ENCODE results near the gene MYBPHL. TPM values are rescaled to one million over a fixed set of nuclear protein-coding genes. Genes with fewer than 3 reads are reported as not detected.

The MYBPHL gene
- total and polyA plus RNA-seq, 2 experiments from 2014 or later: not detected

GRCh38 chr1:109252893-109253802 is 53.7 kb downstream of the MYBPHL start:
- Histone ChIP-seq H2AFZ (no peak overlapping the region), H3K9me2 (ENCODE audit: insufficient read depth) (no peaks in the 10 kb centered on the region), H3K4me2 (peak overlapping the region; percentile 64; the same call in 1 of the 2 replicates), H3K27me3 (ENCODE audit: insufficient read depth) (peaks cover 7% of the 10 kb centered on the region), H3K4me3 (peak overlapping the region; percentile 26; the same call in 1 of the 2 replicates), H4K20me1 (replicated peaks; ENCODE audit: insufficient read depth) (no peaks in the 10 kb centered on the region; the same call in 1 of the 2 replicates), H3K4me1 (ENCODE audit: insufficient read depth) (peaks cover 39% of the 10 kb centered on the region), H3K27ac (ENCODE audit: low read depth) (0 out of 2 replicates have a peak overlapping the region, but pooled peaks have one; percentile 14), H3K79me2 (replicated peaks; ENCODE audit: insufficient read depth) (peaks cover 19% of the 10 kb centered on the region; the same call in 1 of the 2 replicates), H3K36me3 (ENCODE audit: insufficient read depth) (no peaks in the 10 kb centered on the region), H3F3A (replicated peaks; ENCODE audit: low read depth) (no peaks in the 10 kb centered on the region)
- peaks cover 28% of the 10 kb centered on the region for H3K4me1 Mint-ChIP-seq
- H3K4me3 Mint-ChIP-seq: 0 out of 3 replicates have a peak overlapping the region, but pooled peaks have one; percentile 10
- DNase-seq (ENCODE audit: low spot score): no peak
- TF ChIP-seq EZH2phosphoT487 (IDR thresholded peaks at IDR 0.05; ENCODE audit: unreplicated experiment): no peak
- no peak for TF ChIP-seq JUNB (IDR thresholded peaks at IDR 0.05; ENCODE audit: unreplicated experiment)
- TF ChIP-seq STAT1 (IDR thresholded peaks at IDR 0.05; ENCODE audit: unreplicated experiment): no peak
- no peak for TF ChIP-seq NANOG (IDR thresholded peaks at IDR 0.05; ENCODE audit: borderline replicate concordance)
- TF ChIP-seq CTCF (conservative IDR thresholded peaks at IDR 0.05; ENCODE audit: low read depth in 2 of 2): no peak
- no peak for TF ChIP-seq CREB1 (CRISPR knock-in tag; IDR thresholded peaks at IDR 0.05; ENCODE audit: low read depth)
- TF ChIP-seq POLR2AphosphoS5 (IDR thresholded peaks at IDR 0.05; ENCODE audit: low read depth): no peak
- TF ChIP-seq, protein P1, sequence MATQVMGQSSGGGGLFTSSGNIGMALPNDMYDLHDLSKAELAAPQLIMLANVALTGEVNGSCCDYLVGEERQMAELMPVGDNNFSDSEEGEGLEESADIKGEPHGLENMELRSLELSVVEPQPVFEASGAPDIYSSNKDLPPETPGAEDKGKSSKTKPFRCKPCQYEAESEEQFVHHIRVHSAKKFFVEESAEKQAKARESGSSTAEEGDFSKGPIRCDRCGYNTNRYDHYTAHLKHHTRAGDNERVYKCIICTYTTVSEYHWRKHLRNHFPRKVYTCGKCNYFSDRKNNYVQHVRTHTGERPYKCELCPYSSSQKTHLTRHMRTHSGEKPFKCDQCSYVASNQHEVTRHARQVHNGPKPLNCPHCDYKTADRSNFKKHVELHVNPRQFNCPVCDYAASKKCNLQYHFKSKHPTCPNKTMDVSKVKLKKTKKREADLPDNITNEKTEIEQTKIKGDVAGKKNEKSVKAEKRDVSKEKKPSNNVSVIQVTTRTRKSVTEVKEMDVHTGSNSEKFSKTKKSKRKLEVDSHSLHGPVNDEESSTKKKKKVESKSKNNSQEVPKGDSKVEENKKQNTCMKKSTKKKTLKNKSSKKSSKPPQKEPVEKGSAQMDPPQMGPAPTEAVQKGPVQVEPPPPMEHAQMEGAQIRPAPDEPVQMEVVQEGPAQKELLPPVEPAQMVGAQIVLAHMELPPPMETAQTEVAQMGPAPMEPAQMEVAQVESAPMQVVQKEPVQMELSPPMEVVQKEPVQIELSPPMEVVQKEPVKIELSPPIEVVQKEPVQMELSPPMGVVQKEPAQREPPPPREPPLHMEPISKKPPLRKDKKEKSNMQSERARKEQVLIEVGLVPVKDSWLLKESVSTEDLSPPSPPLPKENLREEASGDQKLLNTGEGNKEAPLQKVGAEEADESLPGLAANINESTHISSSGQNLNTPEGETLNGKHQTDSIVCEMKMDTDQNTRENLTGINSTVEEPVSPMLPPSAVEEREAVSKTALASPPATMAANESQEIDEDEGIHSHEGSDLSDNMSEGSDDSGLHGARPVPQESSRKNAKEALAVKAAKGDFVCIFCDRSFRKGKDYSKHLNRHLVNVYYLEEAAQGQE (IDR thresholded peaks at IDR 0.05; ENCODE audit: unreplicated experiment): no peak
- no peak for TF ChIP-seq ZNF462 (CRISPR knock-in tag; IDR thresholded peaks at IDR 0.05)
- TF ChIP-seq ZNF331 (CRISPR knock-in tag; IDR thresholded peaks at IDR 0.05; ENCODE audit: low read depth): no peak
- no peak for TF ChIP-seq ETS1 (IDR thresholded peaks at IDR 0.05)
- no peak for TF ChIP-seq ZNF114 (CRISPR knock-in tag; IDR thresholded peaks at IDR 0.05)
- no peak for TF ChIP-seq EZH2 (IDR thresholded peaks at IDR 0.05; ENCODE audit: low read depth, unreplicated experiment)
- peak overlapping the region; percentile 82; the same call in 1 of the 2 replicates for H3K27ac Mint-ChIP-seq
- no peak for ATAC-seq
- H3K36me3 Mint-ChIP-seq (ENCODE audit: low read depth): peaks cover 28% of the 10 kb centered on the region
- peaks cover 17% of the 10 kb centered on the region; the same call in 2 of the 3 replicates for H3K9me3 Mint-ChIP-seq
- H3K27me3 Mint-ChIP-seq (ENCODE audit: insufficient read depth, low read depth, poor library complexity): peaks cover 26% of the 10 kb centered on the region

Data from GM23338 (cell line).